LHCN-M2 (cell line): ENCODE results near the gene PRRC1. TPM values are rescaled to one million over a fixed set of nuclear protein-coding genes. Genes with fewer than 3 reads are reported as not detected.

Experiments
- total RNA-seq: library from RNA; depleted of rRNA; stranded (reverse); fragments of >200 nt; gene quantifications from 2 replicates; pipeline ENCODE4 v1.2.3, GENCODE V29; 2014; rRNA removed

The PRRC1 gene
- total RNA-seq, 1 experiment from 2014 or later = 50.3 TPM

Other genes with a start within 250 kb of the PRRC1 start
- 21.0 and 26.4 TPM in 2 replicates for gene MEGF10, start 226.8 kb upstream of the PRRC1 start, total RNA-seq
- not detected in 2 replicates for gene CTXN3, start 131.4 kb downstream of the PRRC1 start, total RNA-seq
- gene CCDC192, start 185.8 kb downstream of the PRRC1 start, total RNA-seq = not detected in 2 replicates